Raji (cell line): ENCODE measurements around the gene ZFP62.
A peak's percentile ranks its signal among the peaks of the same experiment; 100 is the strongest.

Experiments
- POLR2A ChIP-seq: IDR thresholded peaks from 2 replicates; pipeline ENCODE4 v1.6.1; 2011; ENCODE audit warnings: low read depth, low read length, control low read depth; ENCODE audit not compliant: insufficient read depth

The ZFP62 gene

DNA sequence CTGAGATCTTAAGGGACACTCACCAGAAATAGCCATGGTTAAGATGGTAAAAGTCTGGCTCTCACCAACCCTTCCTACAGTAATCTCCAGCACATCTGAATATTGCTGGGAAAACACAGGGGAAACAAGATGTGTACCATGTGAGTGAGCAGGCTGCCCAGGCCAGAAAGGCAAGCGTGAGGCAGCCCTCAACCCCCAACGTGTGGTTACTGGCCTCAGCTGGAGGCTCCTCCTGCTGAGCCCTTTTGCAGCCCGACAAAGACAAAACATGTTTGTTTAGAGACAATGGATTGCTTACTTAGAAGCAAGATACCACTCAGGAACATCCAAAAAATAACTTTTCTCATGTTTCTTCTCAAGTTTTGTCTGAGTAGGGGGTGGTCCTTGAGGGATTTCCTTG, 16.6 kb downstream of the ZFP62 start:
- no peak for TF ChIP-seq POLR2A

DNA sequence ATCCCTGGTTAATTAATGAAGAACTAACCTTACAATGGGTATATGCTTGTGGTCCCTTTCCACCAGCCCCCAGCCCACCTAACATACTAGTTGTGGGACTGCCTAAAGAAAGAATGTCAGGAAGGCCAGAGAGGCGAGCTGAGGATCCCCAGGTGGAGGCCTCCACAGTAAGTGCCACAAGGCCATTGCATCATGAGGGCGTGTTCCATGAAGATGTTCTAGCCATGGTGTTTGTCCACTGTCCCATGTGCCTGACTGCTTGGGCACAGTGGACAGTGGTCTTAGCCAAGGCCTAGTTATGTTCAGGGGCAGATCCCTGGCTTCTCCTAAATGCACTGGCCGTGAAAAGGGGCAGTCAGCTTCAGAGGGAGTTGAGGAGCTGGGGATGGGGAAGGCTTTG, 21.1 kb downstream of the ZFP62 start:
- TF ChIP-seq POLR2A, result no peak

DNA sequence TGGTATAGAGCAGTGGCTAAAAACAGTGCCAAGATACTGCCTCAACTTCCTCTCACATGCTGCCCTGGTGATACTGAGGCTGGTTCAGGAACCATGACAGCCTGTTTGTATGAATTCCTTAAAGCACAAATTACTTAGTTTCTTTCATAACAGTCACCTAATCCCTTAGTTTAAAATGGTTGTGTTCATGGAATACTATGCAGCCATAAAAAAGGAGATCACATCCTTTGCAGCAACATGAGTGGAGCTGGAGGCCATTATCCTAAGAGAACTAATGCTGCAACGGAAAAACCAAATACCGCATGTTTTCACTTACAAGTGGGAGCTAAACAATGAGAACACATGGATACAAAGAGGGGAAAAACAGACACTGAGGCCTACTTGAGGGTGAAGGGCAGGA, 21.8 kb downstream of the ZFP62 start:
- TF ChIP-seq POLR2A, result no peak

DNA sequence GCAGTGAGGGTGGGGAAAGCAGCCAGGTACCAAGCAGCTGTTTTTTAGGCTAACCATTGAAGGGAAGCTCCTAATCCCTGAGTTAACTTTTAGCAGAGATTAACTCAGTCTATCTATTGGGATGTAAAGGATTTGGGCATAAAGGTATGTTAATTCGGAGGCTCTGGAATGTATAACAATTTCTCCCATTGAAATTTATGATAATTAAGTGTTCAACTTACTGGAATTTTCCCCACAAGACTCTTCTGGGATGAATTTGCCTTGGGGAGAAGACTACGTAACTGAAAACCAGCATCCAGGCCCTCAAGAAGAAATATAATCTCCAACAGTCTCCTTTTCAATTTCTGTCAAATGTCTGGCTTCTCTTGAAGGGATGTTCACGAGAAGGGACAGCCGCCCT, 23.6 kb downstream of the ZFP62 start:
- no peak for TF ChIP-seq POLR2A

DNA sequence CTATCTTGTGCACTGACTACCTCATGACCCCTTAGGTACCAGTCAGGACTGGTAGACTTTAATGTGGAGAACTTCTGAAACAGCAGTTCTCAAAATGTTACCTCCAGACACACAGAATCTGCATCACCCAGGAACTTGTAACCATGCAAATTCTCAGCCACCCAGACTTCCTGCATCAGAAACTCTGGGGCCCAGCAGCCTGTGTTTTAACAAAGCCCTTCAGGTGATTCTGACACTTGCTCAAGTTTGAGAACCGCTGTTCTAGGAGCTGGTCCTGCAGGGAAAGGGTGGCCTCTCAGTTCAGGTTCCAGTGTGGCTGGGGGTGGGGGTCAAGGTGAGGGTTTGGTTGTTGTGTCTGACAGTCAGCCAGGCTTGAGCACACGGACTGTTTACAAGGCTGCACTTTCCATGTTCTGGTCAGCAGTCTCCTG, 28.4 kb downstream of the ZFP62 start:
- TF ChIP-seq POLR2A, result peak; percentile 46; the same call in 1 of the 2 replicates

DNA sequence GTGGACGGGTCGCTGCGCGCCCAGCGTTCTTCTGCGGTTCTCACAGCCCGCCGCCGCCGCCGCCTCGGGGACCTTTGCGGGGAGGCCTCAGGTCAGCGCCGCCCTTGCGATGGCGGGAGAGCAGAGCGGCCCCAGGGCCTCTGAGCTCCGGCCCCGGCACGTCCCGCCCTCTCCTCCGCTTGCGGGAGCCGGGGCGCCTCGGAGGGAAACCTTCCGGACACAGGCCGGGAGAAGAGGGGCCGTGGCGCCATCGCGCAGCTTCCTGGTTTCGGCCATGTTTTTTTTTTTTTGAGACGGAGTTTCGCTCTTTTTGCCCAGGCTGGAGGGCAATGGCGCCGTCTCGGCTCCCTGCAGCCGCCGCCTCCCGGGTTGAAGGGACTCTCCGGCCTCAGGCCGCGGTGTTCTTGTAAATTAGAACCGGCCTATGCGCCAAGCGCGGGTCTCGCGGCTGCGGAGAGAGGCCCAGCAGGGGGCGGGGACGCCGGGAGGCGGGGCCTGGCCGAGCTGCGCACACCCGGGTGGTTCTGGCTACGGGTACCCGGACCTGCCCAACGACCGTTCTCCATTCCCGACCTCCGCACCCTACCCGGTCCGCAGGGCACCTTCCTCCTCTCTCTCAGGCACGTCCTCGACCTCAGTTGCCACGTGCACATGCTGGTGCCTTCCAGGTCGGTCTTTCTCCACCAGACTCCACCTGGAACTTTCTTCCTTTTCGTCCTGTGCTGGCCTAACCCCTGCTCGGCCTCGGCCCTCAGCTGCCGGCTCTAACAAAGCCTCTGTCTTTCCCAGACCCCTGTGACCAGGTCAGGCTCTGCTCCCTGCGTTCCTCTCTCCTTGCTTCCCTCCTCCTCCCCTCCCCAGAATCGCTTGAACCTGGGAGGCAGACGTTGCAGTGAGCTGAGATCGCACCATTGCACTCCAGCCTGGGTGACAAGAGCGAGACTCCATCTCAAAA, 29.7 kb downstream of the ZFP62 start:
- TF ChIP-seq POLR2A, result peak; percentile 93

DNA sequence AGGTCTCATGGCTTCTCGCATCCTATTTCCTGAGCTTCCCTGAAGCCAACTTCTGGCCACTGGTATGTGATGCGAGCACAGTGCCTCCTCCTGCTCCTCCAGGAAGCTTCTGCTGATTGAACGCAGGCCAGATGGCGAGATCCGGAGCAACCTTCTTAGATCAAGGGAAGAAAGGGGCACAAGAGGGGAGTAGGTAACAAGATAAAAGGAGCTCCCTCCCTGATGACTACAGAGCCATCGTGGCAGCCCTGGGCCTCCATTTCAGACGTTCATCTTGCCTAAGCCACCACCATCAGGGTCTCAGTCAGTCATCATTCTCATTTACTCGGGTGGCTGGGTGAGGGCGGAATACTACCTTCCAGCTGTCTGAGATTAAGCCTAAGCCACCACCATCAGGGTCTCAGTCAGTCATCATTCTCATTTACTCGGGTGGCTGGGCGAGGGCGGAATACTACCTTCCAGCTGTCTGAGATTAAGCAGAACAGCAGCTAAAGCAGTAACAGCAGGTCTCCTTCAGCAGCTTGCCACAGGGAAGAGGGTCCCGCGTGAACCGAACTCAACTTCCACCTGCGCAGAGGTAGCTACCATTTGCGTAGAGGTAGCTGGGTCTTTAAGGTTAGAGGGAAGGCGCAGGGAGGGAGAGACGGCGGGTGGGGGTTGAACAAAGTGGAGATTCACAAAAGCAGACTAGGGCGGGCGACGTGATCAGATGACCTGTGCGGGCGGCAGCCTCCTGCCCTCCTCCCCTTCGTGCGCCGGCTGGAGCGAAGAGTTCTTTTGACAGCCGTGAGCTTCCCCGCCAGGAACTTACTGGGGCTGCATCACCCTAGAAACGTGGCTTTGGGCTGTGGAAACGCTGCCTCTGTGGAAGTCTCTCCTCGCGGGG, 30.6 kb downstream of the ZFP62 start:
- TF ChIP-seq POLR2A, result 0 out of 2 replicates have a peak, but pooled peaks have one; percentile 29

DNA sequence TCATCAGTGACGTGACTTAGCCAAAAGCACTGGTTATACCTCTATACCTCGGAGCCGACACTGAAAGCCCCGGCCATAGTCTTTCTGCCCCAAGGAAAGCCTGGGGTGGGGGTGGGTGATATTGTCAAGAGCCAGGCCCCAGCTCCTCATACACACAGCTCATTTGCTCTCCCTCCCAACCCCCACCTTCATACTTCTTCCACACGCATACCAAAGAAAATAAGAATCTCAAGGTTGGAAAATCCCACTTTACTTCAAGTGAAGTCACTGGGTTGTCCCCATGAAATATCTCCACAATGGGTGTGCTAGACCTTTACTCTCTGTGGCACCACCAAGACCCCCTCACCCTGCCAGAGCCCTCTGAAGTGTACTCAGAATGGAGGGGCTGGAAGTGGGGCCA, 31.4 kb downstream of the ZFP62 start:
- no peak for TF ChIP-seq POLR2A

DNA sequence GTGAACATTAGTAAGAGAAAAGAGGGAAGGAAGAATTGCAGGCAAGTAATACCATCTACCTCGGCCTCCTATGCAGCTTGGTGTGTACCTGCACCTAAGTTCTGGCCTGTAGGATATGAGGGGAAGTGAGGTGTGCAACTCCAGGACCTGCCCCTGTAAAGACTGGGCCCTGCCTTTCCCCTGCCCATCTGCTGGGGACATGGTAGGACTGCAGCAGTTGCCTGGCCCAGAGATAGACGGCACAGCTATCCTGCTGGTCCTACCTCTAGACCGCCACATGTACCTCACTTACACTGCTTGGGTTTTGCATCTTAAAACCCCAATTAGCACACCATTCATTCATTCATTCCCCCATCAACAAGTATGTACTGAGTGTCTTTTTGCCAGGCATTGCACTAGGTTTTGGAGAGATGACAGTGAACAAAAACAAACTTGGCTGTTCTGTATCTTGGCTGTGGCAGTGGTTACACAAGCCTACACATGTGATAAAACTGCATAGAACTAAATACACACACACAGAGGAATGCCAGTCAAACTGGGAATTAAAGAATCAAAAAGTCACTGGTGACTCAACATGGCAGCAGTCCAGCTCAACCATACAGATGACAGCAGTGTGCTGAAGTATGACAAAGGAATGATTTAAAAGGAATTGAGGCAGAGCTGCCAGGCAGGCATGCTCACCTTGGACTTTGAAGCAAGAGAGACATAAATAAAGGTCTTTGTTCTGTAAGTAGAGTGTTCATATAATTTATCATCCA, 35.1 kb downstream of the ZFP62 start:
- TF ChIP-seq POLR2A, result no peak

DNA sequence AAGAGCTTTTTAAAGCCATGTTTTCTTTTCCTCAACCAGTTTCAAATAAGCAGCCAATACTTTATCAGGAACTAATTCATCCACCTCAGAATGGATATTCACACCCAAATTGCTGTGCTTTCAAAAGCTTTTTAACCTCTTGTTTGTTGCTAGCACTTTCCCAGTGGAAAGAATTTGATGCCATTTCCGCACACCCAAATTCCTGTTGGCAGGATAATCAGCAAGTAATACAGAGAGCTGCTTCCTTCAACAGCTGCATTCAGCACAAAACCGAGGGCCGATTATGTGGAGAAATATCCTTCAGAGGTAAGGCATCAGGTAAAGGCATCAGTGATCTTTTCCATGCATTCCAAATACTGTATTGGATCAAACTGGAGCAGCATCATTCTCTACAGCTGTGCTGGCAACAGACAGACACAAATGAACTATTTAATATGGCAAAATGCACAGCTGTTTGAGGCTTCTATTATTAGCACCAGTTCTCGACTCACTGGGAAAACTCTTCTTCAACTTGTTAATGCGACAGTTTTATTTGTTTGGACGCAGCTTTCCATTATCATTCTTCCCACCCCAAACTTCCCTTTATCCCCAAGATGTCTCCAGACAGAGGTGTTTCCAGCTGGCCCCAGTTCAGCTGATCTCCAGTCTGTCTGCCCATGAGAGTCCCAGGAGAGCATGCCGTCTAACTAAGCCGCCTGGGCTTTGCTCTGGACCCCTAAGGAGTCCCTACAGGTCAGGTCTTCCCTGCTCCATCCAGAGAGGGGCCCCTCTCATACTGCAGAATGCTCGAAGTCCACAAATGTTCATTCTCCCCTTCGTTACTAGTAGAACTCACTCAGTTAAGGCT, 36.2 kb downstream of the ZFP62 start:
- no peak for TF ChIP-seq POLR2A

DNA sequence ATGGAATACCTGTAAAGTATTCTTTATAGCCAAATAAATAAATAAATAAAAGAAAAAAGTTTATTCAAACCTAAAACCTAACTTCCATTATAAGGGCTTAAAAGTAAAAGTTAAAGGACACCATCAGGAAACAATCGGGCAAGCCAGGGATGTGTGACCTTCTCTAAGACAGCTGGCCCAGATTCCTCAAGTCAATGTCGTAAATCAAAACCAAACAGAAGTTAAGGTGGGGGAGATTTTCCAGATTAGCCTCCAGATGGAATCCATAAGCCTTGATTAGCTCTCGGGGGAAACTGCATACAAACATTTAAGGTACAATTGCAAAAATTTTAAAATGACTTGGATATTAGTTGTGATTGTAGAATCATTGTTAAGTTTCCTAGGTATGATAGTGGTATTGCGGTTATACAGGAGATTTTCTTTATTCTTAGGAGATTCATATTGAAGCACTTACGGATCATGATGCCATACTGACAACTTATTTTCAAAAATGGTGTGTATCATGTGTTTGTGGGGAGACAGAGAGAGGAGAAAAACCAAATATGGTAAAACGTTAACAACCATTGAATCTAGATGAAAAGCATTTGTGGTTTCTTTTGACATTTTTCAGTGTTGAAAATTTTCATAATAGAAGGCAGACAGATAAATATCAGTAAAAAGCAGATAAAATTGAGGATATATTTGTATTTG, 37.0 kb downstream of the ZFP62 start:
- TF ChIP-seq POLR2A, result no peak

DNA sequence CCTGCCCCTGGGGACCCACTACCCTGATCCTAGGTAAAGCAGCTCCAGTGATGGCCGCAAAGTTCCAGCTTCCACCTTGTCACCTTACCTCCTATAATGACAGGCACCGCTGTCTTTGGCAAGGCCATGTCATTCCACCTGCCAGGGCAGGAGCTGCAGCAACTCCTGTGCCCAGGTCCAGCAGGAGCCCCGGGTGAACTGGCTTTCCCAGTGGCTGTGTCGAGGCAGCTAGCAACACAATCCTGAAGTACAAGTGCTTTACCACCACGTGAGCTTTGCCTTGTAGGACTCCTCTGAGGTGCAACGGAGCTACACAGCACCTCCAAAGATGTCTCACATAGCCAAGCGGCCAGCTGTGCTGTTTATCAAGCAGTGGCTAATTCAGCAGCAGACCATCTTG, 37.7 kb downstream of the ZFP62 start:
- TF ChIP-seq POLR2A, result no peak

DNA sequence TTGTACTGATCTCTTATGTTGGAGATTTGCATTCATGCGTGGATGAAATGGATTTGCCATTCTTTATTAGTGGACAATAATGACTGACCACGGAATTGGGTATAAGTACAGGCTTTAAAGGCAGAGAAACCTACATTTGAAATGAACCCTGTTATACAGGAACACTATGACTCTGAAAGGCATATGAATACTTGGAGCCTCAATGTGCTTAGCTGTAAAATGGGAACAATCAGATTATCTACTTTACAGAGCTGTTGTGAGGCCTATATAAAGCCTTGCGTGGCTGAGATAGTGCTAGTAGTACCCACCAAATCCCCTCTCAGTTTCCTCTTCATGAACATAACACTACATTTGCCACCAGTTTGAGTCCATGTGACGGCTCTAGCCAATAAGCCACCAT, 39.5 kb downstream of the ZFP62 start:
- no peak for TF ChIP-seq POLR2A
